Smooth muscle cell (in vitro differentiated cells): ENCODE measurements around the gene NPTN. TPM values are rescaled to one million over a fixed set of nuclear protein-coding genes. Genes with fewer than 3 reads are reported as not detected.

Experiments
- DNase-seq: peaks from one replicate; lab custom pipeline; 2025; ENCODE audit not compliant: unreplicated experiment; lab: John Stamatoyannopoulos, UW
- H2AFZ ChIP-seq: fragments of 200-600 bp; sonication (generic); 2 replicates; pipeline ENCODE4 v1.6.0; 2016; ENCODE audit warnings: antibody characterized with exemption, low read depth, mild to moderate bottlenecking
- H3F3A ChIP-seq: fragments of 200-600 bp; sonication (generic); 2 replicates; pipeline ENCODE4 v1.6.0; 2017; ENCODE audit warnings: antibody characterized with exemption, low read depth
- H3K27ac ChIP-seq: fragments of 200-600 bp; sonication (generic); 2 replicates; pipeline ENCODE4 v1.5.1; 2016; ENCODE audit warnings: low read depth, mild to moderate bottlenecking
- H3K27me3 ChIP-seq: fragments of 200-600 bp; sonication (generic); 2 replicates; pipeline ENCODE4 v1.6.1; 2016; ENCODE audit warnings: low read depth, mild to moderate bottlenecking
- H3K36me3 ChIP-seq: fragments of 200-600 bp; sonication (generic); 2 replicates; pipeline ENCODE4 v1.5.1; 2016; ENCODE audit warnings: low read depth
- H3K4me1 ChIP-seq: fragments of 200-600 bp; sonication (generic); 2 replicates; pipeline ENCODE4 v1.5.1; 2016; ENCODE audit warnings: low read depth
- H3K4me2 ChIP-seq: fragments of 200-600 bp; sonication (generic); 2 replicates; pipeline ENCODE4 v1.6.0; 2016; ENCODE audit warnings: mild to moderate bottlenecking
- H3K4me3 ChIP-seq: fragments of 200-600 bp; sonication (generic); 2 replicates; pipeline ENCODE4 v1.5.1; 2016; ENCODE audit warnings: mild to moderate bottlenecking
- H3K79me2 ChIP-seq: fragments of 200-600 bp; sonication (generic); 2 replicates; pipeline ENCODE4 v1.6.0; 2016; ENCODE audit warnings: low read depth, mild to moderate bottlenecking
- H3K9ac ChIP-seq: fragments of 200-600 bp; sonication (generic); 2 replicates; pipeline ENCODE4 v1.6.0; 2016; ENCODE audit warnings: low read depth
- H3K9me3 ChIP-seq: fragments of 200-600 bp; sonication (generic); replicated peaks from 2 replicates; pipeline ENCODE4 v1.5.1; 2016; ENCODE audit warnings: low read depth
- H4K20me1 ChIP-seq: fragments of 200-600 bp; sonication (generic); 2 replicates; pipeline ENCODE4 v1.6.0; 2016; ENCODE audit warnings: low read depth
- CTCF ChIP-seq: fragments of 200-600 bp; sonication (generic); IDR thresholded peaks from 2 replicates; pipeline ENCODE4 v1.5.1; 2017; ENCODE audit warnings: borderline replicate concordance, mild to moderate bottlenecking, antibody characterized with exemption; ENCODE audit not compliant: insufficient read depth, poor library complexity, severe bottlenecking
- WGBS: methylation state at CpG from one replicate; pipeline ENCODE4 v1.1.7; 2016; ENCODE audit warnings: low lambda C conversion rate; 5-methylcytosine and 5-hydroxymethylcytosine counted together
- polyA plus RNA-seq: library from polyadenylated mRNA; unstranded; fragments of >200 nt; fragmentation: Nextera tagmentation; extraction: Ambion mirVana; gene quantifications from 2 replicates; pipeline ENCODE4 v1.2.1, GENCODE V29; 2016
- total RNA-seq: library from RNA; depleted of rRNA; stranded (reverse); fragments of >200 nt; gene quantifications from 2 replicates; pipeline ENCODE4 v1.2.3, GENCODE V29; 2014

Gene NPTN
- total and polyA plus RNA-seq, 2 experiments from 2014 or later = 153 to 215 TPM

GRCh38 chr15:73621286-73621826 lies 11.8 kb downstream of the NPTN start:
- no peak overlapping the region for H3K9ac ChIP-seq
- H3K79me2 ChIP-seq = peaks cover 100% of the 10 kb centered on the region
- peak overlapping the region; percentile 16 for H3K27ac ChIP-seq
- H3K4me1 ChIP-seq = peaks cover 45% of the 10 kb centered on the region
- peaks cover 100% of the 10 kb centered on the region for H4K20me1 ChIP-seq
- no peak for DNase-seq
- H3K4me3 ChIP-seq = no peak overlapping the region
- TF ChIP-seq CTCF = no peak
- H3K36me3 ChIP-seq = no peaks in the 10 kb centered on the region
- no peak overlapping the region for H3K4me2 ChIP-seq
- H3F3A ChIP-seq = peaks cover 17% of the 10 kb centered on the region
- H2AFZ ChIP-seq = no peak overlapping the region
- no peaks in the 10 kb centered on the region for H3K9me3 ChIP-seq
- no peaks in the 10 kb centered on the region for H3K27me3 ChIP-seq

GRCh38 chr15:73620078-73620477 lies 13.1 kb downstream of the NPTN start:
- Histone ChIP-seq H3K4me3 (no peak overlapping the region), H3K9ac (no peak overlapping the region), H3K4me1 (peaks cover 45% of the 10 kb centered on the region), H3K4me2 (no peak overlapping the region), H4K20me1 (peaks cover 100% of the 10 kb centered on the region), H3K9me3 (no peaks in the 10 kb centered on the region), H3F3A (peaks cover 17% of the 10 kb centered on the region), H3K27ac (peak overlapping the region; percentile 24), H3K79me2 (peaks cover 100% of the 10 kb centered on the region), H3K27me3 (no peaks in the 10 kb centered on the region), H2AFZ (no peak overlapping the region), H3K36me3 (no peaks in the 10 kb centered on the region)
- no peak for DNase-seq
- TF ChIP-seq CTCF = no peak

- Histone ChIP-seq H3K4me1 (peaks cover 45% of the 10 kb centered on the region), H4K20me1 (peaks cover 100% of the 10 kb centered on the region), H3K9me3 (no peaks in the 10 kb centered on the region), H3F3A (peaks cover 17% of the 10 kb centered on the region), H2AFZ (no peak overlapping the region), H3K4me2 (no peak overlapping the region), H3K9ac (no peak overlapping the region), H3K4me3 (no peak overlapping the region), H3K27ac (no peak overlapping the region), H3K79me2 (peaks cover 100% of the 10 kb centered on the region), H3K36me3 (no peaks in the 10 kb centered on the region), H3K27me3 (no peaks in the 10 kb centered on the region)
- no peak for DNase-seq
- no peak for TF ChIP-seq CTCF
- 65% methylated on average over 5 of the region's 5 CpGs for whole genome bisulfite sequencing
Observed at GRCh38 chr15:73617913-73618312, 15.3 kb downstream of the NPTN start.

- no peak overlapping the region for H3K9ac ChIP-seq
- H2AFZ ChIP-seq = no peak overlapping the region
- peaks cover 100% of the 10 kb centered on the region for H3K79me2 ChIP-seq
- no peaks in the 10 kb centered on the region for H3K36me3 ChIP-seq
- no peaks in the 10 kb centered on the region for H3K9me3 ChIP-seq
- H3K4me2 ChIP-seq = no peak overlapping the region
- DNase-seq = no peak
- no peak for TF ChIP-seq CTCF
- WGBS = 76% methylated on average over 2 of the region's 2 CpGs
- no peak overlapping the region for H3K4me3 ChIP-seq
- peaks cover 39% of the 10 kb centered on the region for H3K4me1 ChIP-seq
- peaks cover 17% of the 10 kb centered on the region for H3F3A ChIP-seq
- H3K27ac ChIP-seq = no peak overlapping the region
- peaks cover 100% of the 10 kb centered on the region for H4K20me1 ChIP-seq
- no peaks in the 10 kb centered on the region for H3K27me3 ChIP-seq
Observed at GRCh38 chr15:73617301-73617831, 15.8 kb downstream of the NPTN start.
